Spleen (tissue), 11 donors: ENCODE measurements around the gene FGF2. TPM values are rescaled to one million over a fixed set of nuclear protein-coding genes. Genes with fewer than 3 reads are reported as not detected.

Experiments
- DNase-seq: peaks from one replicate; pipeline ENCODE4 v3.0.0-alpha.2; 2020
- H3K27ac ChIP-seq, 8 donors: fragments of 200-600 bp; sonication (generic) in 7 of 8; 1 replicate in 4 of 8; 2 replicates in 4 of 8; pipeline versions ENCODE4 v1.5.0 to v1.8.0; 2016 to 2021; ENCODE audit warnings: inconsistent platforms in 4 of 8, mild to moderate bottlenecking in 4 of 8, moderate library complexity in 1 of 8
- H3K27me3 ChIP-seq, 7 donors: fragments of 200-600 bp; sonication (generic) in 6 of 7; replicated peaks in 1 of 7; 1 replicate in 4 of 7; 2 replicates in 3 of 7; pipeline versions ENCODE4 v1.5.0 to v1.8.0; 2016 to 2021; ENCODE audit warnings: inconsistent platforms in 3 of 7, mild to moderate bottlenecking in 1 of 7
- H3K36me3 ChIP-seq, 6 donors: fragments of 200-600 bp; sonication (generic) in 5 of 6; 1 replicate in 4 of 6; 2 replicates in 2 of 6; pipeline versions ENCODE4 v1.5.0 to v1.8.0; 2016 to 2021; ENCODE audit warnings: inconsistent platforms in 2 of 6
- H3K4me1 ChIP-seq, 6 donors: fragments of 200-600 bp; sonication (generic) in 5 of 6; 1 replicate in 3 of 6; 2 replicates in 3 of 6; pipeline versions ENCODE4 v1.5.0 to v1.8.0; 2016 to 2021; ENCODE audit warnings: inconsistent platforms in 3 of 6
- H3K4me3 ChIP-seq, 8 donors: fragments of 200-600 bp; sonication (generic) in 7 of 8; 1 replicate in 4 of 8; 2 replicates in 4 of 8; pipeline versions ENCODE4 v1.5.0 to v1.8.0; 2016 to 2021; ENCODE audit warnings: inconsistent platforms in 4 of 8, mild to moderate bottlenecking in 4 of 8, moderate library complexity in 2 of 8
- H3K9me3 ChIP-seq, 8 donors: fragments of 200-600 bp; sonication (generic) in 7 of 8; 1 replicate in 4 of 8; 2 replicates in 4 of 8; pipeline versions ENCODE4 v1.5.0 to v1.8.0; 2016 to 2021; ENCODE audit warnings: inconsistent platforms in 4 of 8
- CTCF ChIP-seq, 11 experiments: fragments of 200-600 bp in 7 of 11; fragments of 450-650 bp in 4 of 11; sonication (generic) in 4 of 11; IDR thresholded peaks in 8 of 11; conservative IDR thresholded peaks in 3 of 11; 1 replicate in 7 of 11; 2 replicates in 4 of 11; pipeline versions ENCODE4 v1.4.0 to v1.8.0; 2016 to 2021; ENCODE audit warnings: antibody characterized with exemption in 11 of 11, inconsistent platforms in 4 of 11, mild to moderate bottlenecking in 1 of 11
- POLR2A ChIP-seq, 3 donors: fragments of 450-650 bp; IDR thresholded peaks; one replicate each; pipeline ENCODE4 v1.5.1; 2017; ENCODE audit warnings: antibody characterized with exemption in 3 of 3, mild to moderate bottlenecking in 1 of 3
- POLR2AphosphoS5 ChIP-seq, 3 donors: sonication (generic); formaldehyde crosslinking; IDR thresholded peaks; one replicate each; pipeline ENCODE4 v1.5.1; 2017; ENCODE audit warnings: antibody characterized with exemption in 3 of 3
- WGBS, 5 donors: extraction: QIAGEN DNeasy Blood & Tissue Kit in 3 of 5; methylation state at CpG; one replicate each; pipeline versions ENCODE4 v1.1.5 to v1.1.7; 2013 to 2018; 5-methylcytosine and 5-hydroxymethylcytosine counted together
- intact Hi-C: fragments of 100-400 bp; cut with DNase I; formaldehyde crosslinking; loops from one replicate; pipeline ENCODE4 v1.15.0; 2023; ENCODE audit warnings: low total_unique reads
- polyA plus RNA-seq, 3 donors: library from polyadenylated mRNA; stranded (reverse); fragments of 200-250 nt; gene quantifications; one replicate each; pipeline ENCODE4 v1.2.1, GENCODE V29; 2013
- total RNA-seq, 7 donors: library from RNA; depleted of rRNA in 3 of 7; stranded (reverse); fragments of >200 nt in 3 of 7; fragmentation: NEBNext Ultra II Directional in 4 of 7; extraction: Animal tissue kit (Norgen Biotek cat#: 25700) in 4 of 7; gene quantifications; one replicate each; pipeline versions ENCODE4 v1.1.0 to v1.2.1, GENCODE V29; 2016 to 2021
- donor health status: healthy with polysubstance abuse.
- donor health status: DM: no; HTN: no; CAD: no; lungs with moderate emphysema.
- donor health status: DM: no; HTN: no; CAD: no.
- donor health status: Bipolar disorder and iron deficiency.
- donor health status: healthy.
- donor health status: DM: no; HTN: no; CAD: no.
- donor health status: DM: yes; HTN: yes; CAD: no.

FGF2 gene
- total and polyA plus RNA-seq, 10 donors: 0.48 to 3.1 (median 1.5) TPM

GRCh38 chr4:122903766-122904288, 77.2 kb downstream of the FGF2 start:
- peaks cover 0 to 17% (median 0%) of the 10 kb centered on the region in 6 donors for H3K36me3 ChIP-seq
- DNase-seq: no peak
- no peaks in the 10 kb centered on the region for H3K9me3 ChIP-seq
- no peak overlapping the region for H3K27ac ChIP-seq
- intact Hi-C loops: no loop called here
- no peaks in the 10 kb centered on the region for H3K27me3 ChIP-seq
- no peak overlapping the region for H3K4me3 ChIP-seq
- TF ChIP-seq POLR2AphosphoS5 (IDR thresholded peaks at IDR 0.05) (no peak), POLR2A (IDR thresholded peaks at IDR 0.05) (no peak), CTCF (IDR thresholded peaks at IDR 0.05 in 8 of 11, conservative IDR thresholded peaks at IDR 0.05 in 3 of 11) (no peak)
- H3K4me1 ChIP-seq: no peaks in the 10 kb centered on the region

DNA sequence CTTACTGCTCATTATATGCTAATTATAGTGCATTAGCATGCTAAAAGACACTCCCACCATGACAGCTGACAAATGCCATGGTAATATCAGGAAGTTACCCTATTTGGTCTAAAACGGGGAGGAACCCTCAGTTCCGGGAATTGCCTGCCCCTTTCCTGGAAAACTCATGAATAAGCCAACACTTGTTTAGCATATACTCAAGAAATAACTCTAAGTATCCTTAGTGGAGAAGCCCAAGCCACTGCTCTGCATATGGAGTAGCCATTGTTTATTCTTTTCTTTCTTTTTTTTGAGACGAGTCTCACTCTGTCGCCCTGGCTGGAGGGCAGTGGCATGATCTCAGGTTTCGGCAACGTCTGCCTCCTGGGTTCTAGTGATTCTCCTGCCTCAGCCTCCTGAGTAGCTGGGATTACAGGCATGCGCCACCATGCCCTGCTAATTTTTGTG, 80.3 kb downstream of the FGF2 start:
- Histone ChIP-seq H3K27me3 (no peaks in the 10 kb centered on the region), H3K27ac (no peak overlapping the region), H3K9me3 (no peaks in the 10 kb centered on the region), H3K4me1 (no peaks in the 10 kb centered on the region), H3K4me3 (no peak overlapping the region), H3K36me3 (peaks cover 0 to 23% (median 0%) of the 10 kb centered on the region in 6 donors)
- no peak for DNase-seq
- TF ChIP-seq POLR2A (IDR thresholded peaks at IDR 0.05) (no peak), POLR2AphosphoS5 (IDR thresholded peaks at IDR 0.05) (no peak), CTCF (IDR thresholded peaks at IDR 0.05 in 8 of 11, conservative IDR thresholded peaks at IDR 0.05 in 3 of 11) (no peak)
- intact Hi-C loops: no loop called here
- 85 to 98% (median 97%) methylated on average over 7 of the region's 7 CpGs for WGBS, 5 donors

DNA sequence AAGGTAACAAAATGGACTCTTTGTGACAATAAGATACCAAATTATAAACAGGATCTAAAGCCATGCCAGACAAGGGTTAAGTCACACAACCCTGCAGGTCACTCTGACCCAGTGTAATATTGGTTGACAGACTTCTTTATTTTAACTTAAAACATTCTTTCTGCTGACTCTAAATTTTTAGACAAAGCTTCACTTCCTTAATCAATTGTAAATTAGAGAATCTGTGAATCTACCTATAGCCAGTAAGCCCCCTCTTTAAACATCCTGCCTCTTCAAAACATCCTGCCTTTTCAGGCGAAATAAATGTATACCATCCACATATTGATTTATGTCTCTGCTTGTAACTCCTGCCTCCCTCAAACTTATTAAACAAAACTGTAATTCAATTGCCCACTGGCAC, 81.6 kb downstream of the FGF2 start:
- intact Hi-C loops: no loop called here
- no peaks in the 10 kb centered on the region for H3K9me3 ChIP-seq
- peaks cover 0 to 30% (median 0%) of the 10 kb centered on the region in 6 donors for H3K36me3 ChIP-seq
- no peaks in the 10 kb centered on the region for H3K4me1 ChIP-seq
- TF ChIP-seq POLR2A (IDR thresholded peaks at IDR 0.05) (no peak), CTCF (IDR thresholded peaks at IDR 0.05 in 8 of 11, conservative IDR thresholded peaks at IDR 0.05 in 3 of 11) (no peak), POLR2AphosphoS5 (IDR thresholded peaks at IDR 0.05) (no peak)
- 82 to 89% (median 86%) methylated on average over 1 of the region's 1 CpG for WGBS, 5 donors
- H3K4me3 ChIP-seq: no peak overlapping the region
- no peaks in the 10 kb centered on the region for H3K27me3 ChIP-seq
- DNase-seq: no peak
- H3K27ac ChIP-seq: no peak overlapping the region

DNA sequence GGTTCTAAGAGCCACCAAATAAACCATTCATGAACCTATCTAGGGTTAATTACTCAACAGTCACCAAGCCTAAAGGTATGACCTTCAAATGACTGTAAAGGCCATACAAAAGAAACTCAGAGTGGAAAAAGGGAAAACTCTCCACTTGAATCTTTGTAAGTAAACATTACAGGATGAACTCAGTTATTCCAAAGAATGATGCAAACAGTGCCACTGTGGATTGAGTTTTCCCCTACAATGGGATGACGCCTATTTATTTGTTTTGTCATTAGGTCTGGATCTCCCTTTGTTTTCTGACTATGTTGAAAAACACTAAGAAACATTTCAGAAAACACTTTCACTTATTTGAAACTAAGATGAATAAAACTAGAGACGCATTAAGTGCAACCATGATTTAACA, 83.1 kb downstream of the FGF2 start:
- TF ChIP-seq POLR2AphosphoS5 (IDR thresholded peaks at IDR 0.05) (no peak), CTCF (IDR thresholded peaks at IDR 0.05 in 8 of 11, conservative IDR thresholded peaks at IDR 0.05 in 3 of 11) (no peak), POLR2A (IDR thresholded peaks at IDR 0.05) (no peak)
- H3K4me3 ChIP-seq: no peak overlapping the region
- DNase-seq: no peak
- H3K27ac ChIP-seq: no peak overlapping the region
- no peaks in the 10 kb centered on the region for H3K27me3 ChIP-seq
- no peaks in the 10 kb centered on the region for H3K9me3 ChIP-seq
- no peaks in the 10 kb centered on the region for H3K4me1 ChIP-seq
- intact Hi-C loops: loop anchor here (5.0 kb wide), 1 partner anchor 157 kb away; no protein-coding TSS in a partner anchor
- H3K36me3 ChIP-seq: peaks cover 0 to 37% (median 0%) of the 10 kb centered on the region in 6 donors
- WGBS, 5 donors: 66 to 95% (median 72%) methylated on average over 2 of the region's 2 CpGs
